H1 (cell line): ENCODE results near the gene OLA1. TPM values are rescaled to one million over a fixed set of nuclear protein-coding genes. Genes with fewer than 3 reads are reported as not detected.

ENCODE experiments used
- CTCF ChIA-PET: fragments of 300-600 bp; sonication (Branson Sonifier 250); formaldehyde crosslinking; loops from one replicate; lab custom pipeline; 2021; ENCODE audit not compliant: partially characterized antibody; lab: Charles Lee
- POLR2A ChIA-PET: fragments of 300-600 bp; sonication (Branson Sonifier 250); formaldehyde crosslinking; loops from one replicate; lab custom pipeline; 2021; ENCODE audit warnings: inconsistent platforms; ENCODE audit not compliant: partially characterized antibody; lab: Charles Lee
- DNase-seq, 2 experiments: peaks; one replicate each; pipeline versions ENCODE4 v3.0.0 to v3.0.0-alpha.2; 2010 to 2022; ENCODE audit warnings: low spot score in 2 of 2, low read depth in 1 of 2, mixed read lengths in 1 of 2
- FAIRE-seq: peaks from 2 replicates; lab custom pipeline; 2011; peaks lifted over from hg19 to GRCh38; lab: Jason Lieb, UNC
- H2AFZ ChIP-seq: 2 replicates; pipeline ENCODE4 v1.8.1; 2012; ENCODE audit warnings: low read length, inconsistent platforms
- H2AK5ac ChIP-seq: 2 replicates; pipeline ENCODE4 v1.6.1; 2013; ENCODE audit warnings: low read depth, low read length
- H2BK120ac ChIP-seq: replicated peaks from 2 replicates; pipeline ENCODE3; 2013; ENCODE audit warnings: low read depth, low read length, inconsistent platforms
- H2BK12ac ChIP-seq: 2 replicates; pipeline ENCODE4 v1.6.1; 2013; ENCODE audit warnings: low read depth, low read length
- H2BK15ac ChIP-seq: 2 replicates; pipeline ENCODE4 v1.6.1; 2013; ENCODE audit warnings: low read length
- H2BK20ac ChIP-seq: 2 replicates; pipeline ENCODE4 v1.6.1; 2013; ENCODE audit warnings: low read length
- H2BK5ac ChIP-seq: 2 replicates; pipeline ENCODE4 v1.6.1; 2013; ENCODE audit warnings: low read depth, low read length
- H3K14ac ChIP-seq: 2 replicates; pipeline ENCODE4 v1.6.1; 2013; ENCODE audit warnings: inconsistent platforms; ENCODE audit not compliant: insufficient read length
- H3K18ac ChIP-seq: 2 replicates; pipeline ENCODE4 v1.6.1; 2013; ENCODE audit warnings: low read length; ENCODE audit errors: extremely low read depth
- H3K23ac ChIP-seq: 2 replicates; pipeline ENCODE4 v1.6.1; 2013; ENCODE audit warnings: inconsistent platforms; ENCODE audit not compliant: insufficient read length
- H3K23me2 ChIP-seq: 2 replicates; pipeline ENCODE4 v1.6.1; 2013; ENCODE audit warnings: low read depth, low read length
- H3K27ac ChIP-seq: 2 replicates; pipeline ENCODE4 v1.6.1; 2011; ENCODE audit warnings: low read depth, low read length, inconsistent platforms
- H3K27me3 ChIP-seq, 4 experiments: replicated peaks in 1 of 4; 1 replicate in 1 of 4; 2 replicates in 3 of 4; pipeline versions ENCODE4 v1.6.1 to v1.8.1; 2011 to 2013; ENCODE audit warnings: low read length in 3 of 4, mild to moderate bottlenecking in 3 of 4, inconsistent platforms in 2 of 4, mixed read lengths in 2 of 4, moderate library complexity in 1 of 4; ENCODE audit not compliant: control insufficient read depth in 3 of 4, insufficient read depth in 3 of 4; ENCODE audit errors: extremely low read depth in 1 of 4
- H3K36me3 ChIP-seq, 4 experiments: 2 replicates each; pipeline versions ENCODE4 v1.6.1 to v1.8.1; 2011 to 2013; ENCODE audit warnings: mild to moderate bottlenecking in 4 of 4, low read length in 3 of 4, moderate library complexity in 2 of 4, control low read depth in 1 of 4, inconsistent platforms in 1 of 4; ENCODE audit not compliant: insufficient read depth in 4 of 4, control insufficient read depth in 2 of 4
- H3K4ac ChIP-seq: replicated peaks from 2 replicates; pipeline ENCODE3; 2013; ENCODE audit warnings: low read length, low read depth, mixed read lengths, inconsistent platforms; ENCODE audit not compliant: insufficient read length
- H3K4me1 ChIP-seq, 4 experiments: replicated peaks in 1 of 4; 1 replicate in 1 of 4; 2 replicates in 3 of 4; pipeline versions ENCODE4 v1.6.1 to v1.8.1; 2011 to 2013; ENCODE audit warnings: low read length in 3 of 4, inconsistent platforms in 2 of 4, mixed read lengths in 1 of 4; ENCODE audit not compliant: insufficient read depth in 4 of 4, control insufficient read depth in 3 of 4
- H3K4me2 ChIP-seq, 2 experiments: 2 replicates each; pipeline versions ENCODE4 v1.6.1 to v1.8.1; 2011 to 2013; ENCODE audit warnings: low read depth in 2 of 2, low read length in 2 of 2, control low read depth in 1 of 2, inconsistent platforms in 1 of 2, mild to moderate bottlenecking in 1 of 2; ENCODE audit not compliant: insufficient read depth in 1 of 2
- H3K4me3 ChIP-seq, 4 experiments: fragments of 200-600, 300-600 bp in 1 of 4; sonication (generic), shearing (Covaris generic), sonication (Bioruptor Twin) in 1 of 4; 2 replicates each; pipeline versions ENCODE4 v1.5.1 to v1.8.1; 2011 to 2016; ENCODE audit warnings: low read length in 4 of 4, low read depth in 3 of 4, control low read depth in 2 of 4, inconsistent platforms in 2 of 4, mild to moderate bottlenecking in 2 of 4, mixed read lengths in 1 of 4, moderate library complexity in 1 of 4; ENCODE audit not compliant: insufficient read depth in 2 of 4; ENCODE audit errors: extremely low read depth in 1 of 4
- H3K56ac ChIP-seq: replicated peaks from 2 replicates; pipeline ENCODE3; 2013; ENCODE audit warnings: low read depth, mild to moderate bottlenecking, mixed read lengths, low read length, inconsistent platforms; ENCODE audit not compliant: insufficient read length
- H3K79me1 ChIP-seq: 2 replicates; pipeline ENCODE4 v1.6.1; 2013; ENCODE audit warnings: low read depth, low read length, control low read depth
- H3K79me2 ChIP-seq, 2 experiments: 2 replicates each; pipeline versions ENCODE4 v1.6.1 to v1.8.1; 2012 to 2013; ENCODE audit warnings: low read length in 2 of 2, mild to moderate bottlenecking in 2 of 2, inconsistent platforms in 1 of 2; ENCODE audit not compliant: insufficient read depth in 2 of 2, control insufficient read depth in 1 of 2
- H3K9ac ChIP-seq, 4 experiments: replicated peaks in 1 of 4; 1 replicate in 1 of 4; 2 replicates in 3 of 4; pipeline versions ENCODE4 v1.6.1 to v1.8.1; 2011 to 2013; ENCODE audit warnings: low read depth in 3 of 4, low read length in 3 of 4, control low read depth in 2 of 4, mild to moderate bottlenecking in 2 of 4, moderate library complexity in 2 of 4, inconsistent platforms in 1 of 4; ENCODE audit errors: extremely low read depth in 1 of 4
- H3K9me3 ChIP-seq, 2 experiments: 2 replicates each; pipeline versions ENCODE4 v1.6.1 to v1.8.1; 2012 to 2013; ENCODE audit warnings: mild to moderate bottlenecking in 2 of 2, moderate library complexity in 2 of 2, control low read depth in 1 of 2, inconsistent platforms in 1 of 2, low read depth in 1 of 2, low read length in 1 of 2, mixed read lengths in 1 of 2; ENCODE audit not compliant: insufficient read depth in 2 of 2
- H4K20me1 ChIP-seq, 2 experiments: replicated peaks in 1 of 2; 2 replicates each; pipeline versions ENCODE3 to v1.8.1; 2011 to 2013; ENCODE audit warnings: inconsistent platforms in 2 of 2, low read length in 2 of 2, mild to moderate bottlenecking in 1 of 2; ENCODE audit not compliant: insufficient read depth in 2 of 2, control insufficient read depth in 1 of 2
- H4K5ac ChIP-seq: 2 replicates; pipeline ENCODE4 v1.6.1; 2013; ENCODE audit warnings: low read length, low read depth, mixed read lengths, inconsistent platforms; ENCODE audit not compliant: insufficient read length
- H4K8ac ChIP-seq: 2 replicates; pipeline ENCODE4 v1.8.0; 2013; ENCODE audit warnings: mild to moderate bottlenecking, moderate library complexity, low read length, inconsistent platforms; ENCODE audit not compliant: insufficient read depth; ENCODE audit errors: extremely low read depth
- H4K91ac ChIP-seq: replicated peaks from 2 replicates; pipeline ENCODE3; 2013; ENCODE audit warnings: low read length, mixed read lengths, inconsistent platforms; ENCODE audit not compliant: insufficient read length
- ASH2L ChIP-seq: fragments of 200-600, 300-600 bp; sonication (generic); IDR thresholded peaks from one replicate; pipeline ENCODE4 v1.7.1; 2017; ENCODE audit warnings: low read length
- CBX5 ChIP-seq: fragments of 300-800, 300-1000 bp; sonication (generic); IDR thresholded peaks from 2 replicates; pipeline ENCODE4 v1.7.1; 2016; ENCODE audit warnings: antibody characterized with exemption, low read length, low read depth
- CBX8 ChIP-seq: fragments of 300-800, 300-1000 bp; sonication (generic); IDR thresholded peaks from 2 replicates; pipeline ENCODE4 v1.7.1; 2016; ENCODE audit warnings: low read depth, low read length, borderline replicate concordance
- CTBP2 ChIP-seq: IDR thresholded peaks from 2 replicates; pipeline ENCODE4 v1.7.0; 2011; ENCODE audit warnings: borderline replicate concordance, mild to moderate bottlenecking, moderate library complexity, mixed read lengths, low read length; ENCODE audit not compliant: insufficient read depth, insufficient read length
- EP300 ChIP-seq, 2 experiments: IDR thresholded peaks; 1 replicate in 1 of 2; 2 replicates in 1 of 2; pipeline ENCODE4 v1.6.1; 2011 to 2012; ENCODE audit warnings: low read depth in 2 of 2, low read length in 2 of 2, mild to moderate bottlenecking in 2 of 2, borderline replicate concordance in 1 of 2, inconsistent platforms in 1 of 2, moderate library complexity in 1 of 2
- JUN ChIP-seq: IDR thresholded peaks from 2 replicates; pipeline ENCODE4 v1.6.1; 2011; ENCODE audit warnings: low read depth, mild to moderate bottlenecking, improper control_type of control experiment, low read length
- KDM5A ChIP-seq: fragments of 200-600 bp; IDR thresholded peaks from 2 replicates; pipeline ENCODE4 v1.7.1; 2012; ENCODE audit warnings: mild to moderate bottlenecking, low read length, inconsistent platforms, mixed read lengths
- MAFK ChIP-seq: IDR thresholded peaks from 2 replicates; pipeline ENCODE4 v1.6.1; 2012; ENCODE audit warnings: low read depth, mild to moderate bottlenecking, improper control_type of control experiment, low read length
- POLR2AphosphoS5 ChIP-seq: IDR thresholded peaks from 2 replicates; pipeline ENCODE4 v1.6.1; 2011; ENCODE audit warnings: low read depth, low read length
- RFX5 ChIP-seq: IDR thresholded peaks from 2 replicates; pipeline ENCODE4 v1.6.1; 2011; ENCODE audit warnings: low read depth, low read length, improper control_type of control experiment, borderline replicate concordance
- RXRA ChIP-seq: IDR thresholded peaks from 2 replicates; pipeline ENCODE4 v1.6.1; 2011; ENCODE audit warnings: low read depth, mild to moderate bottlenecking, low read length, moderate library complexity; ENCODE audit not compliant: insufficient read depth
- SAP30 ChIP-seq: fragments of 300-600 bp; sonication (generic); IDR thresholded peaks from 2 replicates; pipeline ENCODE4 v1.7.1; 2012; ENCODE audit warnings: low read length, moderate library complexity, mild to moderate bottlenecking, inconsistent platforms; ENCODE audit not compliant: insufficient read depth, insufficient replicate concordance
- SP2 ChIP-seq: IDR thresholded peaks from 2 replicates; pipeline ENCODE4 v1.6.1; 2012; ENCODE audit warnings: mild to moderate bottlenecking, low read length, inconsistent platforms
- SRF ChIP-seq: IDR thresholded peaks from 2 replicates; pipeline ENCODE4 v1.6.1; 2011; ENCODE audit warnings: mild to moderate bottlenecking, low read depth, low read length, moderate library complexity
- polyA plus RNA-seq, 7 experiments: library from polyadenylated mRNA; depleted of rRNA in 3 of 7; stranded (reverse) in 5 of 7; unstranded in 2 of 7; fragments of >200 nt in 5 of 7; fragments of 200-250 nt in 2 of 7; gene quantifications; 1 replicate in 5 of 7; 2 replicates in 1 of 7; 4 replicates in 1 of 7; pipeline versions ENCODE4 v1.2.1 to v1.2.3, GENCODE V29; 2011 to 2013; ENCODE audit warnings: missing spikeins in 2 of 7, mixed read lengths in 2 of 7
- total RNA-seq: library from RNA; stranded (reverse); fragmentation: NEBNext Ultra II Directional; extraction: Animal tissue kit (Norgen Biotek cat#: 25700); gene quantifications from 2 replicates; pipeline ENCODE4 v1.2.1, GENCODE V29; 2021
- TF ChIP-seq, protein P1 (sequence below): IDR thresholded peaks from 2 replicates; pipeline ENCODE4 v1.6.1; 2012; ENCODE audit warnings: inconsistent platforms

OLA1 gene
- total and polyA plus RNA-seq, 2 of the 8 experiments (the other 6 are each of a cell fraction or from before 2014, with no cell fraction given), result 39.3 to 158 TPM

DNA sequence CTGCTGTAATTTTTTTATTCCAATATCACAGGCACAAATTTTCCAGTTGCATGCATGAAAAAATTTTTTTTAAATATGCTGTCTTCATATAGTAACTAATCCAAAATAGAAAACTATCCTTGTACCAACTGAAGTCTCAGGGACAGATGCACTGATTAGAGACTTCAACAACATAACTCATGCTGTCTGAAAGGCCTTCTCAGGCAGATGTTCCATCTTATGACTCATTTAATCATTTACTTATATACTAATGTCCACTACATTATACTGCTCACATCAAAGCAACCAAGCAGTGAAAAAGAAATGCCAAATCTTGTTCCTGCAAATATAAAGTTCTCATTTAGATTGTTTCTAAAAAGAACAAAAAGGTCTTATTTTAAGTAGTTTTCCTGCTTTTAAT, 53.1 kb downstream of the OLA1 start:
- no peaks in the 10 kb centered on the region for H3K27me3 ChIP-seq
- no peak overlapping the region for H3K56ac ChIP-seq
- CTCF ChIA-PET, result no interaction called here
- H2AK5ac ChIP-seq, result no peak overlapping the region
- no peak overlapping the region for H2BK20ac ChIP-seq
- peaks cover 0 to 34% of the 10 kb centered on the region in 2 experiments; a peak in 3 of 4 replicates for H3K79me2 ChIP-seq
- H2BK15ac ChIP-seq, result no peak overlapping the region
- no peak overlapping the region for H2BK5ac ChIP-seq
- no peak overlapping the region for H3K14ac ChIP-seq
- no peak overlapping the region for H4K91ac ChIP-seq
- peaks cover 0 to 2% of the 10 kb centered on the region in 2 experiments for H4K20me1 ChIP-seq
- no peak overlapping the region for H3K18ac ChIP-seq
- no peaks in the 10 kb centered on the region for H3K79me1 ChIP-seq
- POLR2A ChIA-PET, result no interaction called here
- no peak overlapping the region for H4K8ac ChIP-seq
- no peaks in the 10 kb centered on the region for H3K23me2 ChIP-seq
- no peak overlapping the region for H2BK120ac ChIP-seq
- no peak overlapping the region for H3K23ac ChIP-seq
- no peaks in the 10 kb centered on the region for H3K9me3 ChIP-seq
- H3K4me2 ChIP-seq, result no peak overlapping the region
- no peak overlapping the region for H3K27ac ChIP-seq
- H2BK12ac ChIP-seq, result no peak overlapping the region
- H3K4me1 ChIP-seq, result peaks cover 0 to 3% (median 2%) of the 10 kb centered on the region in 4 experiments; a peak in 3 of 7 replicates
- DNase-seq (no peak), FAIRE-seq (no peak)
- H3K36me3 ChIP-seq, result peaks cover 0 to 2% (median 0%) of the 10 kb centered on the region in 4 experiments; a peak in 1 of 8 replicates
- H3K4ac ChIP-seq, result no peak overlapping the region
- TF ChIP-seq SP2 (no peak), SRF (no peak), ASH2L (no peak), MAFK (no peak), POLR2AphosphoS5 (no peak), JUN (no peak), RXRA (no peak), CTBP2 (no peak), CBX5 (no peak), KDM5A (no peak), RFX5 (no peak), CBX8 (no peak), EP300 (IDR thresholded peaks at IDR 0.05; ENCODE audit: borderline replicate concordance in 1 of 2, low read depth in 2 of 2, low read length in 2 of 2) (no peak), SAP30 (no peak)
- TF ChIP-seq, protein P1, sequence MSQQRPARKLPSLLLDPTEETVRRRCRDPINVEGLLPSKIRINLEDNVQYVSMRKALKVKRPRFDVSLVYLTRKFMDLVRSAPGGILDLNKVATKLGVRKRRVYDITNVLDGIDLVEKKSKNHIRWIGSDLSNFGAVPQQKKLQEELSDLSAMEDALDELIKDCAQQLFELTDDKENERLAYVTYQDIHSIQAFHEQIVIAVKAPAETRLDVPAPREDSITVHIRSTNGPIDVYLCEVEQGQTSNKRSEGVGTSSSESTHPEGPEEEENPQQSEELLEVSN, result no peak
- H2AFZ ChIP-seq, result no peak overlapping the region
- no peak overlapping the region for H4K5ac ChIP-seq
- no peak overlapping the region for H3K9ac ChIP-seq
- H3K4me3 ChIP-seq, result no peak overlapping the region
